ENCODE results near the gene ORC6. TPM values are rescaled to one million over a fixed set of nuclear protein-coding genes. Genes with fewer than 3 reads are reported as not detected.

The ORC6 gene
- 8.7 TPM for total RNA-seq

GRCh38 chr16:46689365-46690280 is at the start of gene ORC6:
Gene ORC6 (plus strand): TSS chr16:46689659. CDS start chr16:46689706, 47 bp downstream.

GRCh38 chr16:46688654-46689364 is 650 bp upstream of the ORC6 start, which contains the start of gene VPS35:
Gene VPS35 (minus strand): TSS chr16:46689178. CDS start chr16:46689133, 45 bp downstream.

Other genes with a start within 250 kb of the ORC6 start
- 7.4 TPM for gene SHCBP1, start 68.3 kb upstream of the ORC6 start, total RNA-seq
- gene VPS35, start 481 bp upstream of the ORC6 start, total RNA-seq = 173 TPM
- gene MYLK3, start 58.7 kb downstream of the ORC6 start, total RNA-seq = 4.6 TPM
- gene C16orf87, start 141.5 kb downstream of the ORC6 start, total RNA-seq = 23.7 TPM
- gene GPT2, start 194.7 kb downstream of the ORC6 start, total RNA-seq = 31.9 TPM

All from camera-type eye (tissue), 1 donor.